Measurements from ENCODE around the gene ABITRAM.
"Not testable (repeated sequence)": the region's sequence is repeated elsewhere in the genome, so short reads cannot be mapped to it uniquely, and the experiment has no call there.

Gene ABITRAM

GRCh38 chr9:108953983-108954574 lies 19.9 kb downstream of the ABITRAM start:
- no peak overlapping the region for H3K4me3 ChIP-seq
- peak; percentile 50 for TF ChIP-seq CTCF (IDR thresholded peaks at IDR 0.05)
- peak overlapping the region; percentile 56 to 73 for H3K27ac ChIP-seq

GRCh38 chr9:108956022-108956630 lies 21.9 kb downstream of the ABITRAM start:
- no peak for DNase-seq (ENCODE audit: low spot score)
- TF ChIP-seq CTCF (IDR thresholded peaks at IDR 0.05) = no peak
- Histone ChIP-seq H3K27ac (no peak overlapping the region), H3K4me3 (no peak overlapping the region)

More at GRCh38 chr9:108953983-108954574, 19.9 kb downstream of the ABITRAM start:
- no peak for DNase-seq (ENCODE audit: low spot score)

GRCh38 chr9:108956631-108957026 lies 22.4 kb downstream of the ABITRAM start:
- no peak for TF ChIP-seq CTCF (IDR thresholded peaks at IDR 0.05)
- Histone ChIP-seq H3K27ac (no peak overlapping the region), H3K4me3 (no peak overlapping the region)
- DNase-seq (ENCODE audit: low spot score) = no peak

GRCh38 chr9:108960331-108960730 lies 26.1 kb downstream of the ABITRAM start:
- H3K27ac ChIP-seq = no peak overlapping the region
- no peak overlapping the region for H3K4me3 ChIP-seq
- no peak for TF ChIP-seq CTCF (IDR thresholded peaks at IDR 0.05)
- no peak for DNase-seq (ENCODE audit: low spot score)

GRCh38 chr9:108961151-108961550 lies 27.0 kb downstream of the ABITRAM start:
- Histone ChIP-seq H3K4me3 (no peak overlapping the region), H3K27ac (no peak overlapping the region)
- DNase-seq (ENCODE audit: low spot score) = no peak
- TF ChIP-seq CTCF (IDR thresholded peaks at IDR 0.05) = no peak

GRCh38 chr9:108963459-108964143 lies 29.4 kb downstream of the ABITRAM start:
- no peak for TF ChIP-seq CTCF (IDR thresholded peaks at IDR 0.05)
- Histone ChIP-seq H3K27ac (no peak overlapping the region), H3K4me3 (no peak overlapping the region)
- no peak for DNase-seq (ENCODE audit: low spot score)

GRCh38 chr9:108967916-108968315 lies 33.7 kb downstream of the ABITRAM start:
- no peak for TF ChIP-seq CTCF (IDR thresholded peaks at IDR 0.05)
- H3K4me3 ChIP-seq = no peak overlapping the region
- no peak for DNase-seq (ENCODE audit: low spot score)
- H3K27ac ChIP-seq = peak overlapping the region; percentile 56 to 67

GRCh38 chr9:108971392-108971791 lies 37.2 kb downstream of the ABITRAM start:
- not testable (repeated sequence) for H3K4me3 ChIP-seq; H3K27ac ChIP-seq; DNase-seq (ENCODE audit: low spot score)

Measured in coronary artery (tissue), 2 donors.